PC-9 (cell line): ENCODE results near the gene ZNF217. TPM values are rescaled to one million over a fixed set of nuclear protein-coding genes. Genes with fewer than 3 reads are reported as not detected.
"Not testable (repeated sequence)": the region's sequence is repeated elsewhere in the genome, so short reads cannot be mapped to it uniquely, and the experiment has no call there.

Experiments used
- BruUV-seq: library from RNA; stranded (reverse); fragments of 400-500 nt; replicated peaks from 2 replicates; lab custom pipeline; 2021; lab: Mats Ljungman, UMichigan
- CTCF ChIA-PET: fragments of 300-600 bp; sonication (Branson Sonifier 250); formaldehyde crosslinking; loops from one replicate; lab custom pipeline; 2022; ENCODE audit warnings: antibody characterized with exemption; lab: Charles Lee
- POLR2A ChIA-PET: fragments of 300-600 bp; sonication (Branson Sonifier 250); formaldehyde crosslinking; loops from one replicate; lab custom pipeline; 2022; ENCODE audit warnings: antibody characterized with exemption; ENCODE audit not compliant: unreplicated experiment; lab: Charles Lee
- DNase-seq, 2 experiments: peaks; one replicate each; pipeline versions ENCODE4 v3.0.0 to v3.0.0-alpha.2; 2015 to 2022; ENCODE audit warnings: mixed read lengths in 1 of 2
- H2AFZ ChIP-seq: fragments of 200-600 bp; sonication (generic); 2 replicates; pipeline ENCODE4 v1.8.1; 2017; ENCODE audit warnings: antibody characterized with exemption
- H3F3A ChIP-seq: fragments of 200-600 bp; sonication (generic); 2 replicates; pipeline ENCODE4 v1.8.1; 2017; ENCODE audit warnings: antibody characterized with exemption, mild to moderate bottlenecking, low read depth; ENCODE audit not compliant: insufficient read depth
- H3K27ac ChIP-seq: fragments of 200-600 bp; sonication (generic); 2 replicates; pipeline ENCODE4 v1.6.1; 2016; ENCODE audit warnings: mixed run types
- H3K27me3 ChIP-seq: fragments of 200-600 bp; sonication (generic); 2 replicates; pipeline ENCODE4 v1.6.1; 2016; ENCODE audit warnings: low read depth, mixed run types; ENCODE audit not compliant: insufficient read depth
- H3K36me3 ChIP-seq: fragments of 200-600 bp; sonication (generic); 2 replicates; pipeline ENCODE4 v1.6.1; 2016; ENCODE audit warnings: low read depth, mixed run types
- H3K4me1 ChIP-seq: fragments of 200-600 bp; sonication (generic); replicated peaks from 2 replicates; pipeline ENCODE4 v1.6.1; 2016; ENCODE audit warnings: mixed run types; ENCODE audit not compliant: insufficient read depth
- H3K4me2 ChIP-seq: fragments of 200-600 bp; sonication (generic); 2 replicates; pipeline ENCODE4 v1.6.1; 2017; ENCODE audit warnings: mixed run types
- H3K4me3 ChIP-seq: fragments of 200-600 bp; sonication (generic); 2 replicates; pipeline ENCODE4 v1.6.1; 2016; ENCODE audit warnings: mixed run types
- H3K79me2 ChIP-seq: fragments of 200-600 bp; sonication (generic); 2 replicates; pipeline ENCODE4 v1.6.1; 2017; ENCODE audit warnings: low read depth, mixed run types
- H3K9me2 ChIP-seq: fragments of 200-600 bp; sonication (generic); 2 replicates; pipeline ENCODE4 v1.8.1; 2017; ENCODE audit warnings: mild to moderate bottlenecking; ENCODE audit not compliant: insufficient read depth
- H3K9me3 ChIP-seq: fragments of 200-600 bp; sonication (generic); 2 replicates; pipeline ENCODE4 v1.8.1; 2016; ENCODE audit warnings: low read depth; ENCODE audit not compliant: insufficient read depth
- H4K20me1 ChIP-seq: fragments of 200-600 bp; sonication (generic); 2 replicates; pipeline ENCODE4 v1.8.1; 2017; ENCODE audit not compliant: insufficient read depth
- EZH2 ChIP-seq: fragments of 200-600 bp; sonication (generic); IDR thresholded peaks from 2 replicates; pipeline ENCODE4 v1.8.0; 2017; ENCODE audit warnings: antibody characterized with exemption, low read depth
- intact Hi-C: fragments of 100-400 bp; cut with micrococcal nuclease; formaldehyde crosslinking; loops from one replicate; pipeline ENCODE4 v1.10.0; 2022; ENCODE audit not compliant: unreplicated experiment
- total RNA-seq: library from RNA; stranded (reverse); gene quantifications from 2 replicates; pipeline ENCODE4 v1.2.3, GENCODE V29; 2021
- TF ChIP-seq, protein P1 (sequence below): fragments of 200-600 bp; sonication (generic); conservative IDR thresholded peaks from 2 replicates; pipeline ENCODE4 v1.6.1; 2017; ENCODE audit warnings: mixed run types, antibody characterized with exemption, mild to moderate bottlenecking, moderate library complexity

The ZNF217 gene
- total RNA-seq, 1 experiment from 2014 or later = 63.8 TPM

DNA sequence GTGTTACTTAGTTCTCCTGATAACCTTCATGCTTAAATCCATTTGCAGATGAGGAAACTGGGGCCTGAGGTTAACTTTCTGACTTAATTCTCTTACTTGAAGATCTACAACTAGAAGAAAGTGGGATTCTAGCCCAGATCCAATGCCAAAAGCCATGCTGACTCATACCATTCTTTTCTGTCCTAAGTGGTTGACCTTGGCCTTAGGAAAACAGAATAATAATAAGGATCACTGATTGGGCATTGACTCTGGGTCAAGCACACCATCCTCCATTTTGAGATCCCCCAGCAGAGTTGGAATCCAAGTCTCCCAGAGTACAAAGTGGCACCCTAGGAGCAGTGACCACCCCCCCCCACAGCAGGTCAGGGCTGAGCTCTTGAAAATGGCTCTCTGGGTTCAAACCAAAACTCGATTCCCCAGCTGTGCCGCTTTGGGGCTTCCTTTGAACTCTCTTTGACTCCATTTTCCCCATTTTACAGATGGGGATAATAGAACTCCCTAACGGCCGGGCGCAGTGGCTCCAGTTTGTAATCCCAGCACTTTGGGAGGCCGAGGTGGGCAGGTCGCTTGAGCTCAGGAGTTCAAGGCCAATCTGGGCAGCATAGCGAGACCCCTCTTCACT, 12.8 kb upstream of the ZNF217 start:
- CTCF ChIA-PET = no interaction called here
- 0 out of 2 replicates have a peak overlapping the region, but pooled peaks have one; percentile 2 for H3K4me2 ChIP-seq
- no peaks in the 10 kb centered on the region for H3K9me3 ChIP-seq
- H3K27ac ChIP-seq = peak overlapping the region; percentile 33; the same call in 1 of the 2 replicates
- no peaks in the 10 kb centered on the region for H3K79me2 ChIP-seq
- H4K20me1 ChIP-seq = no peaks in the 10 kb centered on the region
- H2AFZ ChIP-seq = peak overlapping the region; percentile 29; the same call in 1 of the 2 replicates
- H3K9me2 ChIP-seq = no peaks in the 10 kb centered on the region
- H3K4me1 ChIP-seq = peaks cover 26% of the 10 kb centered on the region
- no peaks in the 10 kb centered on the region for H3K36me3 ChIP-seq
- POLR2A ChIA-PET = no interaction called here
- no TSS peak for BruUV-seq
- no peak overlapping the region for H3K4me3 ChIP-seq
- H3F3A ChIP-seq = peaks cover 3% of the 10 kb centered on the region
- DNase-seq = no peak
- intact Hi-C loops = no loop called here
- H3K27me3 ChIP-seq = no peaks in the 10 kb centered on the region
- TF ChIP-seq, protein P1, sequence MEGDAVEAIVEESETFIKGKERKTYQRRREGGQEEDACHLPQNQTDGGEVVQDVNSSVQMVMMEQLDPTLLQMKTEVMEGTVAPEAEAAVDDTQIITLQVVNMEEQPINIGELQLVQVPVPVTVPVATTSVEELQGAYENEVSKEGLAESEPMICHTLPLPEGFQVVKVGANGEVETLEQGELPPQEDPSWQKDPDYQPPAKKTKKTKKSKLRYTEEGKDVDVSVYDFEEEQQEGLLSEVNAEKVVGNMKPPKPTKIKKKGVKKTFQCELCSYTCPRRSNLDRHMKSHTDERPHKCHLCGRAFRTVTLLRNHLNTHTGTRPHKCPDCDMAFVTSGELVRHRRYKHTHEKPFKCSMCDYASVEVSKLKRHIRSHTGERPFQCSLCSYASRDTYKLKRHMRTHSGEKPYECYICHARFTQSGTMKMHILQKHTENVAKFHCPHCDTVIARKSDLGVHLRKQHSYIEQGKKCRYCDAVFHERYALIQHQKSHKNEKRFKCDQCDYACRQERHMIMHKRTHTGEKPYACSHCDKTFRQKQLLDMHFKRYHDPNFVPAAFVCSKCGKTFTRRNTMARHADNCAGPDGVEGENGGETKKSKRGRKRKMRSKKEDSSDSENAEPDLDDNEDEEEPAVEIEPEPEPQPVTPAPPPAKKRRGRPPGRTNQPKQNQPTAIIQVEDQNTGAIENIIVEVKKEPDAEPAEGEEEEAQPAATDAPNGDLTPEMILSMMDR = no peak
- TF ChIP-seq EZH2 = no peak

- H3K27ac ChIP-seq, POLR2A ChIA-PET, H3K4me3 ChIP-seq, H3K27me3 ChIP-seq, H4K20me1 ChIP-seq, H3F3A ChIP-seq, H3K9me2 ChIP-seq, DNase-seq, H3K79me2 ChIP-seq, H3K4me2 ChIP-seq, H2AFZ ChIP-seq, H3K36me3 ChIP-seq, CTCF ChIA-PET, BruUV-seq, intact Hi-C loops, H3K9me3 ChIP-seq: not testable (repeated sequence)
- peaks cover 21% of the 10 kb centered on the region for H3K4me1 ChIP-seq
Measured at GRCh38 chr20:53605401-53605800, 11.8 kb upstream of the ZNF217 start.

DNA sequence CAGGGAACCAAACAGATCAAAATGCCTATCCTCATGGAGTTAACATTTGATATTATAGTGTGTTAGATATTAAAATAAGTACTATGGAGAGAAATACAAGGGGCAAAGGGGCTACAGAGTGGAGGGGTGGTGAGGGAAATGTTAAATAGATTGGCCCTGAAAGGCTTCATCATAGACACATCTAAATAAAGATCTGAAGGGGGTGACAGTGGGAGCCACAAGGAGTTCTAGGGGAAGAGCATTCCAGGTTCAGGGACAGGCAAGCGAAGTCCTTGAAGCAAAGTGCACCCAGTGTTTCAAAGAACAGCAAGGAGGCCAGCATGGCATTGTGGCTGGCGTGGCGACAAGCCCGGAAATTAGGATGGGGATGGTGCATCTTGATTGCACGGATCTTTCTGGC, 11.2 kb upstream of the ZNF217 start:
- H3K36me3 ChIP-seq, intact Hi-C loops, H3K4me3 ChIP-seq, DNase-seq, H2AFZ ChIP-seq, H3K27ac ChIP-seq, H3F3A ChIP-seq, H3K27me3 ChIP-seq, CTCF ChIA-PET, BruUV-seq, H3K9me3 ChIP-seq, POLR2A ChIA-PET, H3K79me2 ChIP-seq, H3K4me2 ChIP-seq, H4K20me1 ChIP-seq, H3K9me2 ChIP-seq: not testable (repeated sequence)
- peaks cover 17% of the 10 kb centered on the region for H3K4me1 ChIP-seq

DNA sequence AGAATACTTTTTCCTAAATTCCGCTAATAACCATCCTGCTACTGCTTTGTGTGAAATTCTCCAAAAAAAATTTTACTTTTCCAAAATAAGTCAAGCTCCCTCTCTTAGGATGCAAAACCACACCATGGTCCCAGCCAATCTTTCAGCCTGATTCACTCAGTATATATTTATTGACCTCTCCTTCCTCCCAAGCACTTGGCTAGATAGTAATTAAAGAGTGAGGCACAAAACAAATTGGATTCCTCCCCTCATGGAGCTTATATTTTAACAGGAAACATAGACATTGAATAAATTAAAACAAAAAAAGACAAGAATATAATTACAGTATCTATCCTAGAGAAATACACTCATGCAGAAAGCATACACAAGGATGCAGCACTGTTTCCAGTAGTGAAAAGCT, 9.0 kb upstream of the ZNF217 start:
- Histone ChIP-seq H3K4me2 (no peak overlapping the region), H3K4me3 (no peak overlapping the region), H3F3A (peaks cover 2% of the 10 kb centered on the region; the same call in 1 of the 2 replicates), H3K27ac (no peak overlapping the region), H2AFZ (no peak overlapping the region), H4K20me1 (no peaks in the 10 kb centered on the region), H3K9me3 (no peaks in the 10 kb centered on the region), H3K4me1 (peaks cover 33% of the 10 kb centered on the region), H3K27me3 (no peaks in the 10 kb centered on the region), H3K79me2 (0 out of 2 replicates have a peak, but pooled peaks cover 5% of the 10 kb centered on the region), H3K9me2 (no peaks in the 10 kb centered on the region), H3K36me3 (no peaks in the 10 kb centered on the region)
- intact Hi-C loops = no loop called here
- TF ChIP-seq EZH2 = no peak
- TF ChIP-seq, protein P1 = no peak
- BruUV-seq = no TSS peak
- DNase-seq = no peak
- ChIA-PET CTCF (no interaction called here), POLR2A (interaction anchor here (0.6 kb wide), 2 partner anchors 15 to 57 kb away, joined by 3 to 4 read pairs; no protein-coding TSS in a partner anchor)
